Measurements from ENCODE around the gene MICU1. TPM values are rescaled to one million over a fixed set of nuclear protein-coding genes. Genes with fewer than 3 reads are reported as not detected.
A peak's percentile ranks its signal among the peaks of the same experiment; 100 is the strongest.

The MICU1 gene
- total and polyA plus RNA-seq, 2 of the 13 experiments (the other 11 are each of a cell fraction or from before 2014, with no cell fraction given), result 32.5 to 56.1 TPM

- peak; percentile 91 for TF ChIP-seq KMT2A (CRISPR knock-in tag; IDR thresholded peaks at IDR 0.05)
- TF ChIP-seq TAF15 (IDR thresholded peaks at IDR 0.05; ENCODE audit: low read depth, low read length, poor library complexity, severe bottlenecking), result no peak
- no peak for TF ChIP-seq HMGA1 (CRISPR knock-in tag; conservative IDR thresholded peaks at IDR 0.05)
- no peak for TF ChIP-seq ZNF879 (CRISPR knock-in tag; IDR thresholded peaks at IDR 0.05)
- TF ChIP-seq EHMT2 (IDR thresholded peaks at IDR 0.05; ENCODE audit: borderline replicate concordance, low read depth, low read length), result no peak
- 0 out of 2 replicates have a peak, but pooled peaks have one; percentile 6 for TF ChIP-seq RAD21 (CRISPR knock-in tag; IDR thresholded peaks at IDR 0.05)
- no peak for TF ChIP-seq GLI4 (CRISPR knock-in tag; IDR thresholded peaks at IDR 0.05; ENCODE audit: borderline replicate concordance)
- TF ChIP-seq NCOA5 (CRISPR knock-in tag; IDR thresholded peaks at IDR 0.05), result no peak
- TF ChIP-seq RCOR2 (CRISPR knock-in tag; IDR thresholded peaks at IDR 0.05), result no peak
- no peak for TF ChIP-seq EED (CRISPR knock-in tag; IDR thresholded peaks at IDR 0.05)
- no peak for TF ChIP-seq GRHL1 (CRISPR knock-in tag; conservative IDR thresholded peaks at IDR 0.05)
- no peak for TF ChIP-seq TCF7L2 (IDR thresholded peaks at IDR 0.05; ENCODE audit: low read depth, low read length)
- TF ChIP-seq ARHGAP35 (CRISPR knock-in tag; IDR thresholded peaks at IDR 0.05; ENCODE audit: borderline replicate concordance), result no peak
- peak; percentile 48; the same call in 1 of the 2 replicates for TF ChIP-seq FOXO1 (CRISPR knock-in tag; IDR thresholded peaks at IDR 0.05)
- 0 out of 2 replicates have a peak, but pooled peaks have one; percentile 65 for TF ChIP-seq FOXC1 (CRISPR knock-in tag; IDR thresholded peaks at IDR 0.05; ENCODE audit: borderline replicate concordance)
- TF ChIP-seq ZFP90 (CRISPR knock-in tag; IDR thresholded peaks at IDR 0.05; ENCODE audit: borderline replicate concordance), result peak; percentile 84
- no peak for TF ChIP-seq ZNF431 (CRISPR knock-in tag; IDR thresholded peaks at IDR 0.05; ENCODE audit: borderline replicate concordance, low read depth)
- TF ChIP-seq ISX (CRISPR knock-in tag; conservative IDR thresholded peaks at IDR 0.05), result no peak
- 0 out of 2 replicates have a peak, but pooled peaks have one; percentile 33 for TF ChIP-seq MAF1 (CRISPR knock-in tag; IDR thresholded peaks at IDR 0.05; ENCODE audit: borderline replicate concordance)
- 0 out of 2 replicates have a peak, but pooled peaks have one; percentile 64 for TF ChIP-seq ZNF776 (CRISPR knock-in tag; IDR thresholded peaks at IDR 0.05)
- TF ChIP-seq ZNF782 (CRISPR knock-in tag; IDR thresholded peaks at IDR 0.05; ENCODE audit: borderline replicate concordance), result 0 out of 2 replicates have a peak, but pooled peaks have one; percentile 46
- no peak for TF ChIP-seq ZNF362 (CRISPR knock-in tag; IDR thresholded peaks at IDR 0.05; ENCODE audit: borderline replicate concordance)
- no peak for TF ChIP-seq HMGXB3 (CRISPR knock-in tag; IDR thresholded peaks at IDR 0.05; ENCODE audit: borderline replicate concordance)
Measured at GRCh38 chr10:72625608-72626443, at the start of gene MICU1 (continued).

Measured in HepG2 (cell line).